Peyer's patch (tissue), 4 donors: ENCODE data around the gene MRPS31.

Experiments used
- CTCF ChIP-seq, 6 experiments: fragments of 450-650 bp in 4 of 6; fragments of 200-600 bp in 2 of 6; sonication (generic) in 1 of 6; IDR thresholded peaks; one replicate each; pipeline ENCODE4 v1.5.1; 2017 to 2019; ENCODE audit warnings: antibody characterized with exemption in 6 of 6, mild to moderate bottlenecking in 3 of 6, moderate library complexity in 1 of 6
- POLR2A ChIP-seq, 2 donors: fragments of 450-650 bp; IDR thresholded peaks; one replicate each; pipeline ENCODE4 v1.5.1; 2017; ENCODE audit warnings: antibody characterized with exemption in 2 of 2, mild to moderate bottlenecking in 2 of 2, moderate library complexity in 2 of 2

- TF ChIP-seq POLR2A (IDR thresholded peaks at IDR 0.05) (peak in 1 of 2 donors; percentile 10), CTCF (IDR thresholded peaks at IDR 0.05) (peak in 2 of 6 experiments; percentile 16)
Measured at GRCh38 chr13:40801255-40802217, 30.5 kb upstream of the MRPS31 start.
